ENCODE measurements around the gene RAB30. TPM values are rescaled to one million over a fixed set of nuclear protein-coding genes. Genes with fewer than 3 reads are reported as not detected.
A peak's percentile ranks its signal among the peaks of the same experiment; 100 is the strongest.
"Not testable (repeated sequence)": the region's sequence is repeated elsewhere in the genome, so short reads cannot be mapped to it uniquely, and the experiment has no call there.

RAB30 gene
- total and polyA plus RNA-seq, 2 donors from 2014 or later, result 3.1 to 15.2 TPM

DNA sequence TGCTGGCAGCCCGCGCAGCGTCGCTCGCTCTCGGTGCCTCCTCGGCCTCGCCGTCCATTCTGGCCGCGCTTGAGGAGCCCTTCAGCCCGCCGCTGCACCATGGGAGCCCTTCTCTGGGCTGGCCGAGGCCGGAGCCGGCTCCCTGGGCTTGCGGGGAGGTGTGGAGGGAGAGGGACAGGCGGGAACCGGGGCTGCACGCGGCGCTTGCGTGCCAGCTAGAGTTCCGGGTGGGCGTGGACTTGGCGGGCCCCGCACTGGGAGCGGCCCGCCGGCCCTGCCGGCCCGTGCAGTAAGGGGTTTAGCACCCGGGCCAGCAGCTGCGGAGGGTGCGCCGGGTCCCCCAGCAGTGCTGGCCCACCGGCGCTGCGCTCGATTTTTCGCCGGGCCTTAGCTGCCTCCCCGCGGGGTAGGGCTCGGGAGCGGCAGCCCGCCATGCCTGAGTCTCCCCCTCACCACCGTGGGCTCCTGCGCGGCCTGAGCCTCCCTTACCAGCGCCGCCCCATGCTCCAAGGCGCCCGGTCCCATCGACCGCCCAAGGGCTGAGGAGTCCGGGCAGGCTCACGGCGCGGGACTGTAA lies 101.1 kb downstream of the RAB30 start:
- H3K9ac ChIP-seq (ENCODE audit: low read length in 3 of 3); H3K27me3 ChIP-seq (ENCODE audit: control insufficient read depth, insufficient read depth, low read length); H3K4me1 ChIP-seq (ENCODE audit: control insufficient read depth in 2 of 3, insufficient read depth in 2 of 3, low read depth in 1 of 3, low read length in 3 of 3); intact Hi-C loops (cut with DNase I); H3K9me3 ChIP-seq (ENCODE audit: control insufficient read depth in 2 of 3, insufficient read depth in 1 of 3, low read length in 3 of 3); H3K4me3 ChIP-seq (ENCODE audit: low read length in 3 of 3); H3K27ac ChIP-seq (ENCODE audit: low read depth in 2 of 2, low read length in 2 of 2); H3K36me3 ChIP-seq (ENCODE audit: control insufficient read depth in 2 of 3, insufficient read depth in 3 of 3, low read length in 3 of 3); FAIRE-seq: not testable (repeated sequence)
- peak in 1 of 5 donors; percentile 68 for DNase-seq

DNA sequence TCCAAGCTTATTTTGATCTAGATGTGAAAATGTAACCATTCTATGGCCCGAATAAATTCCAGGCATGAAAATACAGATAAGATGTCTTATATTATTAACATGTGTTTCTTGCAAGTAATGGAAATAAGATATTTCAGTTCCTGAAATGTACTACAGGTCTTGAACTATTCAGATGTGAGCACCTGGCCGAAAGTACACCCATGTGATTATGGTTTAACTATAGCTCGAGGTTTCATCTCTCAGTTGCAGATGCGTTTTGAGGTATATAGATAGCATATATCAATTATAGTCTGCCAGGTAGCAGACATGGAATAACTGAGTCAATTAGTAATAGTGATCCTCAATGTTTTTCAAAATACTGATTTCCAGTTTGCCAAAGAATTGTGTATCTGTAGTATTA lies 101.9 kb downstream of the RAB30 start:
- Histone ChIP-seq H3K27me3 (ENCODE audit: control insufficient read depth, insufficient read depth, low read length) (no peaks in the 10 kb centered on the region), H3K9me3 (ENCODE audit: control insufficient read depth in 2 of 3, insufficient read depth in 1 of 3, low read length in 3 of 3) (no peaks in the 10 kb centered on the region), H3K4me3 (ENCODE audit: low read length in 3 of 3) (no peak overlapping the region), H3K4me1 (ENCODE audit: control insufficient read depth in 2 of 3, insufficient read depth in 2 of 3, low read depth in 1 of 3, low read length in 3 of 3) (no peaks in the 10 kb centered on the region), H3K9ac (ENCODE audit: low read length in 3 of 3) (no peak overlapping the region), H3K36me3 (ENCODE audit: control insufficient read depth in 2 of 3, insufficient read depth in 3 of 3, low read length in 3 of 3) (no peaks in the 10 kb centered on the region), H3K27ac (ENCODE audit: low read depth in 2 of 2, low read length in 2 of 2) (no peak overlapping the region)
- TF ChIP-seq, protein P1, sequence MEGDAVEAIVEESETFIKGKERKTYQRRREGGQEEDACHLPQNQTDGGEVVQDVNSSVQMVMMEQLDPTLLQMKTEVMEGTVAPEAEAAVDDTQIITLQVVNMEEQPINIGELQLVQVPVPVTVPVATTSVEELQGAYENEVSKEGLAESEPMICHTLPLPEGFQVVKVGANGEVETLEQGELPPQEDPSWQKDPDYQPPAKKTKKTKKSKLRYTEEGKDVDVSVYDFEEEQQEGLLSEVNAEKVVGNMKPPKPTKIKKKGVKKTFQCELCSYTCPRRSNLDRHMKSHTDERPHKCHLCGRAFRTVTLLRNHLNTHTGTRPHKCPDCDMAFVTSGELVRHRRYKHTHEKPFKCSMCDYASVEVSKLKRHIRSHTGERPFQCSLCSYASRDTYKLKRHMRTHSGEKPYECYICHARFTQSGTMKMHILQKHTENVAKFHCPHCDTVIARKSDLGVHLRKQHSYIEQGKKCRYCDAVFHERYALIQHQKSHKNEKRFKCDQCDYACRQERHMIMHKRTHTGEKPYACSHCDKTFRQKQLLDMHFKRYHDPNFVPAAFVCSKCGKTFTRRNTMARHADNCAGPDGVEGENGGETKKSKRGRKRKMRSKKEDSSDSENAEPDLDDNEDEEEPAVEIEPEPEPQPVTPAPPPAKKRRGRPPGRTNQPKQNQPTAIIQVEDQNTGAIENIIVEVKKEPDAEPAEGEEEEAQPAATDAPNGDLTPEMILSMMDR (IDR thresholded peaks at IDR 0.05; ENCODE audit: borderline replicate concordance, extremely low read depth, insufficient read depth), result no peak
- FAIRE-seq (no peak), DNase-seq (no peak)
- intact Hi-C loops (cut with DNase I), result no loop called here

DNA sequence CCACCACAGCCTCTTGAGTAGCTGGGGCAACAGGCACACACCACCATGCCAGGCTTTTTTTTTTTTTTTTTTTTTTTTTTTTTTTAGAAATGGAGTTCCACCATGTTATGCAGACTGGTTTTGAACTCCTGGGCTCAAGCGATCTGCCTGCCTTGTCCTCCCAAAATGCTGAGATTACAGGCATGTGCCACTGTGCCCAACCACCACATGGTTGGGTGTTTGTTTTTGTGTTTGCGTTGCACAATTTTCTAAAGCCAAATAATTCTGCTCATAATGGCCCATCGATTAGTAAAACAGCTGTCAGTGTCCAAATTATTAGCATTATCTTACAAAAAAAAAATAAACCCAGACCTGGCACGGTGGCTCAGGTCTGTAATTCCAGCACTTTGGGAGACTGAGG lies 104.3 kb downstream of the RAB30 start:
- Histone ChIP-seq H3K27ac (ENCODE audit: low read depth in 2 of 2, low read length in 2 of 2) (no peak overlapping the region), H3K9me3 (ENCODE audit: control insufficient read depth in 2 of 3, insufficient read depth in 1 of 3, low read length in 3 of 3) (no peaks in the 10 kb centered on the region), H3K27me3 (ENCODE audit: control insufficient read depth, insufficient read depth, low read length) (no peaks in the 10 kb centered on the region), H3K36me3 (ENCODE audit: control insufficient read depth in 2 of 3, insufficient read depth in 3 of 3, low read length in 3 of 3) (no peaks in the 10 kb centered on the region), H3K9ac (ENCODE audit: low read length in 3 of 3) (no peak overlapping the region), H3K4me3 (ENCODE audit: low read length in 3 of 3) (no peak overlapping the region), H3K4me1 (ENCODE audit: control insufficient read depth in 2 of 3, insufficient read depth in 2 of 3, low read depth in 1 of 3, low read length in 3 of 3) (no peaks in the 10 kb centered on the region)
- DNase-seq (no peak), FAIRE-seq (no peak)
- TF ChIP-seq, protein P1 (IDR thresholded peaks at IDR 0.05; ENCODE audit: borderline replicate concordance, extremely low read depth, insufficient read depth), result no peak
- intact Hi-C loops (cut with DNase I), result no loop called here

DNA sequence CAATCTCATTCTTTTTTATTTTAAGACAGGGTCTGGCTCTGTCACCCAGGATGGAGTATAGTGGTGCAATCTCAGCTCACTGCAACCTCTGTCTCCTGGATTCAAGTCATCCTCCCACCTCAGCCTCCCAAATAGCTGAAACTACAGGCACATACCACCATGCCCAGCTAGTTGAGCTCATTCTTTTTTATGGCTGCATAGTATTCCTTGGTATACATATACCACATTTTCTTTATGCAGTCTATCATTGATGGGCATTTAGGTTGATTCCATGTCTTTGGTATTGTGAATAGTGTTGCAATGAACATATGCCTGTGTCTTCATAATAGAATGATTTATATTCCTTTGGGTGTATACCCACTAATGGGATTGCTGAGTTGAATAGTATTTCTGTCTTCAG lies 109.7 kb downstream of the RAB30 start:
- FAIRE-seq; H3K4me3 ChIP-seq (ENCODE audit: low read length in 3 of 3); H3K27ac ChIP-seq (ENCODE audit: low read depth in 2 of 2, low read length in 2 of 2); H3K9me3 ChIP-seq (ENCODE audit: control insufficient read depth in 2 of 3, insufficient read depth in 1 of 3, low read length in 3 of 3); H3K27me3 ChIP-seq (ENCODE audit: control insufficient read depth, insufficient read depth, low read length); H3K36me3 ChIP-seq (ENCODE audit: control insufficient read depth in 2 of 3, insufficient read depth in 3 of 3, low read length in 3 of 3); H3K9ac ChIP-seq (ENCODE audit: low read length in 3 of 3); DNase-seq; H3K4me1 ChIP-seq (ENCODE audit: control insufficient read depth in 2 of 3, insufficient read depth in 2 of 3, low read depth in 1 of 3, low read length in 3 of 3); intact Hi-C loops (cut with DNase I): not testable (repeated sequence)

Data from kidney (tissue), 14 donors.